Measurements from ENCODE around the gene AATF. TPM values are rescaled to one million over a fixed set of nuclear protein-coding genes. Genes with fewer than 3 reads are reported as not detected.

AATF gene
- total RNA-seq, 1 donor from 2014 or later = 19.5 TPM

- no peak for DNase-seq (ENCODE audit: low spot score in 2 of 2)
- Histone ChIP-seq H3K36me3 (peaks cover 36 to 42% of the 10 kb centered on the region in 2 donors), H3K4me1 (no peaks in the 10 kb centered on the region), H3K9me3 (peaks cover 0 to 4% of the 10 kb centered on the region in 2 donors), H3K27me3 (no peaks in the 10 kb centered on the region), H3K27ac (no peak overlapping the region), H3K4me3 (no peak overlapping the region)
- intact Hi-C loops (cut with DNase I) = no loop called here
- TF ChIP-seq CTCF (IDR thresholded peaks at IDR 0.05) = no peak
Measured at GRCh38 chr17:36999471-36999870, 50.7 kb downstream of the AATF start.

- Histone ChIP-seq H3K27me3 (no peaks in the 10 kb centered on the region), H3K4me3 (no peak overlapping the region), H3K36me3 (peaks cover 4 to 5% of the 10 kb centered on the region in 2 donors), H3K9me3 (no peaks in the 10 kb centered on the region), H3K27ac (no peak overlapping the region), H3K4me1 (no peaks in the 10 kb centered on the region)
- DNase-seq (ENCODE audit: low spot score in 2 of 2) = no peak
- intact Hi-C loops (cut with DNase I) = no loop called here
- TF ChIP-seq CTCF (IDR thresholded peaks at IDR 0.05) = no peak
Measured at GRCh38 chr17:37016780-37017179, 68.0 kb downstream of the AATF start.

GRCh38 chr17:37017404-37017803, 68.7 kb downstream of the AATF start:
- Histone ChIP-seq H3K27ac (no peak overlapping the region), H3K4me1 (no peaks in the 10 kb centered on the region), H3K36me3 (peaks cover 5% of the 10 kb centered on the region in 2 donors), H3K9me3 (no peaks in the 10 kb centered on the region), H3K4me3 (no peak overlapping the region), H3K27me3 (no peaks in the 10 kb centered on the region)
- TF ChIP-seq CTCF (IDR thresholded peaks at IDR 0.05) = no peak
- intact Hi-C loops (cut with DNase I) = no loop called here
- no peak for DNase-seq (ENCODE audit: low spot score in 2 of 2)

GRCh38 chr17:37019117-37019740, 70.5 kb downstream of the AATF start:
- Histone ChIP-seq H3K4me3 (no peak overlapping the region), H3K27me3 (no peaks in the 10 kb centered on the region), H3K4me1 (no peaks in the 10 kb centered on the region), H3K36me3 (peaks cover 5 to 12% of the 10 kb centered on the region in 2 donors), H3K27ac (no peak overlapping the region), H3K9me3 (no peaks in the 10 kb centered on the region)
- intact Hi-C loops (cut with DNase I) = no loop called here
- no peak for DNase-seq (ENCODE audit: low spot score in 2 of 2)
- TF ChIP-seq CTCF (IDR thresholded peaks at IDR 0.05) = no peak

GRCh38 chr17:37019741-37020129, 71.0 kb downstream of the AATF start:
- TF ChIP-seq CTCF (IDR thresholded peaks at IDR 0.05) = no peak
- Histone ChIP-seq H3K4me3 (no peak overlapping the region), H3K27me3 (no peaks in the 10 kb centered on the region), H3K9me3 (no peaks in the 10 kb centered on the region), H3K4me1 (no peaks in the 10 kb centered on the region), H3K36me3 (peaks cover 5 to 12% of the 10 kb centered on the region in 2 donors), H3K27ac (no peak overlapping the region)
- no peak for DNase-seq (ENCODE audit: low spot score in 2 of 2)
- intact Hi-C loops (cut with DNase I) = no loop called here

GRCh38 chr17:37024181-37024637, 75.5 kb downstream of the AATF start:
- DNase-seq (ENCODE audit: low spot score in 2 of 2) = no peak
- Histone ChIP-seq H3K27me3 (no peaks in the 10 kb centered on the region), H3K4me1 (no peaks in the 10 kb centered on the region), H3K27ac (no peak overlapping the region), H3K4me3 (no peak overlapping the region), H3K36me3 (peaks cover under 1 to 10% of the 10 kb centered on the region in 2 donors), H3K9me3 (no peaks in the 10 kb centered on the region)
- intact Hi-C loops (cut with DNase I) = no loop called here
- TF ChIP-seq CTCF (IDR thresholded peaks at IDR 0.05) = no peak
